Activated CD4-positive, alpha-beta T cell treated with anti-CD3 and anti-CD28 coated beads, Interleukin-2, amount 10 ng/mL, durations not matched to agents 7 days and 5 days (primary cell): ENCODE results near the gene TBX3. TPM values are rescaled to one million over a fixed set of nuclear protein-coding genes. Genes with fewer than 3 reads are reported as not detected.

Experiments
- CTCF ChIA-PET: fragments of 350-600 bp; sonication (Branson Sonifier 250); formaldehyde crosslinking; loops from one replicate; lab custom pipeline; 2021; ENCODE audit warnings: antibody characterized with exemption; lab: Charles Lee
- POLR2A ChIA-PET: fragments of 350-600 bp; sonication (Branson Sonifier 250); formaldehyde crosslinking; loops from one replicate; lab custom pipeline; 2021; ENCODE audit warnings: antibody characterized with exemption; lab: Charles Lee
- DNase-seq: peaks from one replicate; pipeline ENCODE4 v3.0.0-alpha.2; 2020
- H3K27ac Mint-ChIP-seq: one replicate; pipeline ENCODE4 v1.8.0; 2021; ENCODE audit warnings: mild to moderate bottlenecking, moderate library complexity, mixed read lengths
- H3K27me3 Mint-ChIP-seq: one replicate; pipeline ENCODE4 v1.8.0; 2021; ENCODE audit warnings: mixed read lengths
- H3K36me3 Mint-ChIP-seq: one replicate; pipeline ENCODE4 v1.8.0; 2021; ENCODE audit warnings: low read depth, mixed read lengths
- H3K4me1 Mint-ChIP-seq: one replicate; pipeline ENCODE4 v1.8.0; 2021; ENCODE audit warnings: mixed read lengths
- H3K4me3 Mint-ChIP-seq: one replicate; pipeline ENCODE4 v1.8.0; 2021; ENCODE audit warnings: mild to moderate bottlenecking, moderate library complexity, mixed read lengths
- H3K9me3 Mint-ChIP-seq: one replicate; pipeline ENCODE4 v1.8.0; 2021; ENCODE audit warnings: mixed read lengths
- total RNA-seq, 2 experiments: library from RNA; stranded (reverse); gene quantifications; one replicate each; pipeline ENCODE4 v1.2.3, GENCODE V29; 2021

TBX3 gene
- total RNA-seq, 2 experiments from 2014 or later: not detected

- H3K9me3 Mint-ChIP-seq: no peaks in the 10 kb centered on the region
- H3K27ac Mint-ChIP-seq: peak overlapping the region; percentile 25
- DNase-seq: no peak
- ChIA-PET CTCF (no interaction called here), POLR2A (no interaction called here)
- H3K36me3 Mint-ChIP-seq: no peaks in the 10 kb centered on the region
- H3K4me3 Mint-ChIP-seq: peak overlapping the region; percentile 34
- no peaks in the 10 kb centered on the region for H3K4me1 Mint-ChIP-seq
- H3K27me3 Mint-ChIP-seq: peaks cover 79% of the 10 kb centered on the region
Observed at GRCh38 chr12:114666746-114667668, 17.0 kb downstream of the TBX3 start.

GRCh38 chr12:114665411-114666260 is 18.3 kb downstream of the TBX3 start:
- no peak for DNase-seq
- no peaks in the 10 kb centered on the region for H3K4me1 Mint-ChIP-seq
- CTCF ChIA-PET: no interaction called here
- POLR2A ChIA-PET: no interaction called here
- no peaks in the 10 kb centered on the region for H3K9me3 Mint-ChIP-seq
- H3K27ac Mint-ChIP-seq: no peak overlapping the region
- peaks cover 68% of the 10 kb centered on the region for H3K27me3 Mint-ChIP-seq
- H3K36me3 Mint-ChIP-seq: no peaks in the 10 kb centered on the region
- H3K4me3 Mint-ChIP-seq: no peak overlapping the region

- Mint-ChIP-seq H3K4me3 (no peak overlapping the region), H3K9me3 (no peaks in the 10 kb centered on the region), H3K27ac (no peak overlapping the region), H3K27me3 (peaks cover 60% of the 10 kb centered on the region), H3K36me3 (no peaks in the 10 kb centered on the region), H3K4me1 (no peaks in the 10 kb centered on the region)
- CTCF ChIA-PET: no interaction called here
- POLR2A ChIA-PET: no interaction called here
- no peak for DNase-seq
Observed at GRCh38 chr12:114664651-114665320, 19.2 kb downstream of the TBX3 start.

- DNase-seq: peak; percentile 70
- Mint-ChIP-seq H3K27ac (no peak overlapping the region), H3K27me3 (peaks cover 44% of the 10 kb centered on the region), H3K36me3 (no peaks in the 10 kb centered on the region), H3K4me1 (no peaks in the 10 kb centered on the region), H3K4me3 (no peak overlapping the region), H3K9me3 (no peaks in the 10 kb centered on the region)
- CTCF ChIA-PET: interaction anchor here (1.3 to 1.9 kb wide), 2 partner anchors 26 to 1255 kb away, joined by 3 to 4 read pairs; no protein-coding TSS in a partner anchor
- POLR2A ChIA-PET: no interaction called here
Observed at GRCh38 chr12:114662512-114663177, 21.3 kb downstream of the TBX3 start.

- DNase-seq: no peak
- ChIA-PET CTCF (interaction anchor here (1.9 kb wide), 1 partner anchor 1257 kb away, joined by 4 read pairs; no protein-coding TSS in a partner anchor), POLR2A (no interaction called here)
- Mint-ChIP-seq H3K36me3 (no peaks in the 10 kb centered on the region), H3K27me3 (peaks cover 31% of the 10 kb centered on the region), H3K4me1 (no peaks in the 10 kb centered on the region), H3K4me3 (no peak overlapping the region), H3K9me3 (no peaks in the 10 kb centered on the region), H3K27ac (no peak overlapping the region)
Observed at GRCh38 chr12:114661245-114661644, 22.7 kb downstream of the TBX3 start.

- ChIA-PET POLR2A (no interaction called here), CTCF (no interaction called here)
- no peaks in the 10 kb centered on the region for H3K4me1 Mint-ChIP-seq
- H3K9me3 Mint-ChIP-seq: no peaks in the 10 kb centered on the region
- H3K4me3 Mint-ChIP-seq: no peak overlapping the region
- H3K27ac Mint-ChIP-seq: no peak overlapping the region
- no peak for DNase-seq
- no peaks in the 10 kb centered on the region for H3K36me3 Mint-ChIP-seq
- H3K27me3 Mint-ChIP-seq: peaks cover 16% of the 10 kb centered on the region
Observed at GRCh38 chr12:114659084-114659483, 24.9 kb downstream of the TBX3 start.

- Mint-ChIP-seq H3K9me3 (no peaks in the 10 kb centered on the region), H3K4me3 (no peak overlapping the region), H3K27me3 (peaks cover 7% of the 10 kb centered on the region), H3K4me1 (no peaks in the 10 kb centered on the region), H3K36me3 (no peaks in the 10 kb centered on the region), H3K27ac (no peak overlapping the region)
- no peak for DNase-seq
- CTCF ChIA-PET: no interaction called here
- POLR2A ChIA-PET: no interaction called here
Observed at GRCh38 chr12:114658002-114658441, 26.0 kb downstream of the TBX3 start.

- H3K27me3 Mint-ChIP-seq: peaks cover 2% of the 10 kb centered on the region
- H3K4me3 Mint-ChIP-seq: no peak overlapping the region
- POLR2A ChIA-PET: no interaction called here
- no peaks in the 10 kb centered on the region for H3K4me1 Mint-ChIP-seq
- H3K9me3 Mint-ChIP-seq: no peaks in the 10 kb centered on the region
- no peak for DNase-seq
- no peak overlapping the region for H3K27ac Mint-ChIP-seq
- CTCF ChIA-PET: no interaction called here
- no peaks in the 10 kb centered on the region for H3K36me3 Mint-ChIP-seq
Observed at GRCh38 chr12:114657597-114657920, 26.4 kb downstream of the TBX3 start.

GRCh38 chr12:114656906-114657596 is 26.9 kb downstream of the TBX3 start:
- Mint-ChIP-seq H3K27ac (no peak overlapping the region), H3K9me3 (no peaks in the 10 kb centered on the region), H3K4me1 (no peaks in the 10 kb centered on the region), H3K4me3 (no peak overlapping the region), H3K36me3 (no peaks in the 10 kb centered on the region), H3K27me3 (no peaks in the 10 kb centered on the region)
- POLR2A ChIA-PET: no interaction called here
- no peak for DNase-seq
- CTCF ChIA-PET: no interaction called here

GRCh38 chr12:114655934-114656749 is 27.8 kb downstream of the TBX3 start:
- H3K27me3 Mint-ChIP-seq: no peaks in the 10 kb centered on the region
- no peaks in the 10 kb centered on the region for H3K9me3 Mint-ChIP-seq
- ChIA-PET POLR2A (no interaction called here), CTCF (no interaction called here)
- no peaks in the 10 kb centered on the region for H3K36me3 Mint-ChIP-seq
- no peak overlapping the region for H3K4me3 Mint-ChIP-seq
- H3K27ac Mint-ChIP-seq: no peak overlapping the region
- DNase-seq: no peak
- no peaks in the 10 kb centered on the region for H3K4me1 Mint-ChIP-seq

GRCh38 chr12:114649585-114649984 is 34.4 kb downstream of the TBX3 start:
- Mint-ChIP-seq H3K36me3 (no peaks in the 10 kb centered on the region), H3K27me3 (no peaks in the 10 kb centered on the region), H3K9me3 (no peaks in the 10 kb centered on the region), H3K4me3 (no peak overlapping the region), H3K4me1 (no peaks in the 10 kb centered on the region), H3K27ac (no peak overlapping the region)
- CTCF ChIA-PET: no interaction called here
- no peak for DNase-seq
- POLR2A ChIA-PET: no interaction called here
